ENCODE measurements around the gene EIF4G3.

DNA sequence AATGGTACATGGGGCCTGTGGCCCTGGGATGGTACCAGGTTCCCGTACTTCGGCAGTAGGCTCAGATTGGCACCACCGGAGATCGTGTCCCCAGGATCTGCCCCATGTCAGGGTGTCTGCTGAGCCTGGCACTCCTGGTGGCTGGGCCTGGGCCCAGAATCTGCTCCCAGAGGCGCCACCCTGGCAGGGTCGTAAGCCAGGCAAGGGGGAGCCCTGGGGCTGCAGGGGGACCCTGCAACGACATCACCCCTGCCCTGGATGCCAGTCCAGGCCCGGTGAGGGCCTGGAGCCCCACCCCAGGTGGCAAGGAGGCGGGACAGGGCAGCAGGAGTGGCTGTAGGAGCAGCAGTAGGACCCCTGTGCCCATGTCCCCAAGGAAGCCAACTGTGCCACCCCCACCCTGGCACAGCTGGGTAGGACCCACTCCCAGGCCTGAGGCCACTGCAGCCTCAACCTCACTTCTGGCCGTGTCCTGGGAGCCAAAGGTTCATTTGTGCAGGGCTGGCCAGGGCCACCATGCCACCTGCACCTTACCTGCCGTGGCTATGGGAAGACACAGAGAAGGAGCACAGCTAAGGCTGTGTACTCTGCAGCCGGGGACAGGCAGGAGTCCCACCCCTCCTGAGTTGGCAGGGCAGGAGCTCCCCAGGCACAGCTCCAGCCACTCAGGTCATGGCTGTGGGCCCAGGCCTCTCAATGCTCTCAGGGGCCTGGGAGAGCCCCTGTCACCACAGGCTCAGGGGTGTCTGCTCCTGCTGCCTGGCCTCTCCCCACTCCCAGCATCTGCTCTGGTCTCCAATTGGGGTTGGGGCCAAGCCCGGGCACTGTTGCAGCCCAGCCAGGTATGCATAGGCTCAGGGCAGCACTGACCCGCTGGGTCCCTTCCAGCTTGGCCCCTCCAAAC, 141.7 kb downstream of the EIF4G3 start:
- TF ChIP-seq, protein P1, sequence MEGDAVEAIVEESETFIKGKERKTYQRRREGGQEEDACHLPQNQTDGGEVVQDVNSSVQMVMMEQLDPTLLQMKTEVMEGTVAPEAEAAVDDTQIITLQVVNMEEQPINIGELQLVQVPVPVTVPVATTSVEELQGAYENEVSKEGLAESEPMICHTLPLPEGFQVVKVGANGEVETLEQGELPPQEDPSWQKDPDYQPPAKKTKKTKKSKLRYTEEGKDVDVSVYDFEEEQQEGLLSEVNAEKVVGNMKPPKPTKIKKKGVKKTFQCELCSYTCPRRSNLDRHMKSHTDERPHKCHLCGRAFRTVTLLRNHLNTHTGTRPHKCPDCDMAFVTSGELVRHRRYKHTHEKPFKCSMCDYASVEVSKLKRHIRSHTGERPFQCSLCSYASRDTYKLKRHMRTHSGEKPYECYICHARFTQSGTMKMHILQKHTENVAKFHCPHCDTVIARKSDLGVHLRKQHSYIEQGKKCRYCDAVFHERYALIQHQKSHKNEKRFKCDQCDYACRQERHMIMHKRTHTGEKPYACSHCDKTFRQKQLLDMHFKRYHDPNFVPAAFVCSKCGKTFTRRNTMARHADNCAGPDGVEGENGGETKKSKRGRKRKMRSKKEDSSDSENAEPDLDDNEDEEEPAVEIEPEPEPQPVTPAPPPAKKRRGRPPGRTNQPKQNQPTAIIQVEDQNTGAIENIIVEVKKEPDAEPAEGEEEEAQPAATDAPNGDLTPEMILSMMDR (IDR thresholded peaks at IDR 0.05) = no peak
- peak in 1 of 2 donors; percentile 46 for TF ChIP-seq POLR2A (IDR thresholded peaks at IDR 0.05)
